ENCODE measurements around the gene WNK1. TPM values are rescaled to one million over a fixed set of nuclear protein-coding genes. Genes with fewer than 3 reads are reported as not detected.

The WNK1 gene
- total and polyA plus RNA-seq, 2 donors (not counting 3 experiments of a cell fraction or from before 2014, with no cell fraction given) = 46.3 to 108 TPM

- peak; percentile 72 for FAIRE-seq
- dilution Hi-C loops (cut with MboI; ENCODE audit: extremely low pct_ligation_motif_present, low sequenced_read_pairs) = no loop called here
- peak; percentile 76 for DNase-seq (ENCODE audit: low read depth, low spot score)
- peaks cover 3% of the 10 kb centered on the region for H4K20me1 ChIP-seq (replicated peaks; ENCODE audit: control insufficient read depth, extremely low read depth, insufficient read depth, low read length)
- no peaks in the 10 kb centered on the region for H3K36me3 ChIP-seq (ENCODE audit: control insufficient read depth in 2 of 2, extremely low read depth in 1 of 2, insufficient read depth in 2 of 2, low read length in 2 of 2)
- no peak overlapping the region for H3K9ac ChIP-seq (replicated peaks; ENCODE audit: extremely low read depth, insufficient read depth, low read length)
- peak overlapping the region; percentile 52 for H3K27ac ChIP-seq (ENCODE audit: insufficient read depth, low read depth, low read length)
- no peaks in the 10 kb centered on the region for H3K27me3 ChIP-seq (ENCODE audit: control insufficient read depth in 2 of 2, insufficient read depth in 2 of 2, low read length in 2 of 2)
- no peak overlapping the region for H2AFZ ChIP-seq (ENCODE audit: low read depth, low read length)
- no TSS peak for BruUV-seq (replicated peaks)
- CTCF ChIA-PET = interaction anchor here (0.9 to 1.4 kb wide), 2 partner anchors 42 to 282 kb away, joined by 3 read pairs; no protein-coding TSS in a partner anchor
- POLR2A ChIA-PET = interaction anchor here (0.5 kb wide), 1 partner anchor 57 kb away, joined by 7 read pairs; no protein-coding TSS in a partner anchor
- peaks cover 12% of the 10 kb centered on the region for H3K4me1 ChIP-seq (ENCODE audit: control insufficient read depth, extremely low read depth, insufficient read depth, low read length)
- peak overlapping the region; percentile 54 for H3K4me2 ChIP-seq (ENCODE audit: insufficient read depth, low read length)
- H3K4me3 ChIP-seq (replicated peaks in 1 of 3; ENCODE audit: insufficient read depth in 1 of 3, low read depth in 1 of 3, low read length in 3 of 3) = no peak overlapping the region
- no peaks in the 10 kb centered on the region for H3K9me3 ChIP-seq (replicated peaks; ENCODE audit: control insufficient read depth, insufficient read depth, low read length)
- H3K9me1 ChIP-seq (replicated peaks; ENCODE audit: control insufficient read depth, extremely low read depth, insufficient read depth, low read length) = no peaks in the 10 kb centered on the region
- H3K79me2 ChIP-seq (ENCODE audit: control insufficient read depth, insufficient read depth, low read length) = peaks cover 30% of the 10 kb centered on the region
- intact Hi-C loops (cut with micrococcal nuclease) = no loop called here
- TF ChIP-seq JUN (IDR thresholded peaks at IDR 0.05; ENCODE audit: borderline replicate concordance, insufficient read depth, insufficient read length, low read depth) = peak; percentile 41
- no peak for TF ChIP-seq GATA2 (IDR thresholded peaks at IDR 0.05; ENCODE audit: insufficient read depth, insufficient read length, low read depth, low read length)
- TF ChIP-seq FOS (IDR thresholded peaks at IDR 0.05; ENCODE audit: borderline replicate concordance, insufficient read depth, low read length) = peak; percentile 52
- TF ChIP-seq POLR2A (IDR thresholded peaks at IDR 0.05; ENCODE audit: low read depth, low read length) = no peak
Observed at GRCh38 chr12:851913-852312, 99.5 kb downstream of the WNK1 start.

GRCh38 chr12:852864-853263, 100.5 kb downstream of the WNK1 start:
- POLR2A ChIA-PET = no interaction called here
- H4K20me1 ChIP-seq (replicated peaks; ENCODE audit: control insufficient read depth, extremely low read depth, insufficient read depth, low read length) = peaks cover 3% of the 10 kb centered on the region
- peaks cover 30% of the 10 kb centered on the region for H3K79me2 ChIP-seq (ENCODE audit: control insufficient read depth, insufficient read depth, low read length)
- no peaks in the 10 kb centered on the region for H3K36me3 ChIP-seq (ENCODE audit: control insufficient read depth in 2 of 2, extremely low read depth in 1 of 2, insufficient read depth in 2 of 2, low read length in 2 of 2)
- dilution Hi-C loops (cut with MboI; ENCODE audit: extremely low pct_ligation_motif_present, low sequenced_read_pairs) (no loop called here), intact Hi-C loops (cut with micrococcal nuclease) (no loop called here)
- H3K27ac ChIP-seq (ENCODE audit: insufficient read depth, low read depth, low read length) = no peak overlapping the region
- no peaks in the 10 kb centered on the region for H3K9me1 ChIP-seq (replicated peaks; ENCODE audit: control insufficient read depth, extremely low read depth, insufficient read depth, low read length)
- peaks cover 12% of the 10 kb centered on the region for H3K4me1 ChIP-seq (ENCODE audit: control insufficient read depth, extremely low read depth, insufficient read depth, low read length)
- CTCF ChIA-PET = interaction anchor here (1.4 kb wide), 1 partner anchor 283 kb away, joined by 3 read pairs; no protein-coding TSS in a partner anchor
- TF ChIP-seq FOS (IDR thresholded peaks at IDR 0.05; ENCODE audit: borderline replicate concordance, insufficient read depth, low read length) (no peak), MYC (IDR thresholded peaks at IDR 0.05; ENCODE audit: low read depth, low read length) (no peak), POLR2A (IDR thresholded peaks at IDR 0.05; ENCODE audit: low read depth, low read length) (no peak), MAX (IDR thresholded peaks at IDR 0.05; ENCODE audit: insufficient read depth, insufficient read length) (no peak), GATA2 (IDR thresholded peaks at IDR 0.05; ENCODE audit: insufficient read depth, insufficient read length, low read depth, low read length) (no peak), JUN (IDR thresholded peaks at IDR 0.05; ENCODE audit: borderline replicate concordance, insufficient read depth, insufficient read length, low read depth) (no peak), POLR2AphosphoS5 (IDR thresholded peaks at IDR 0.05; ENCODE audit: insufficient read depth, low read depth, low read length) (no peak), EZH2 (IDR thresholded peaks at IDR 0.05; ENCODE audit: borderline replicate concordance, low read depth, low read length, severe bottlenecking) (no peak), CTCF (IDR thresholded peaks at IDR 0.05; ENCODE audit: extremely low read depth in 1 of 2, insufficient read depth in 1 of 2, low read depth in 1 of 2, low read length in 2 of 2) (no peak)
- no peaks in the 10 kb centered on the region for H3K9me3 ChIP-seq (replicated peaks; ENCODE audit: control insufficient read depth, insufficient read depth, low read length)
- no peak overlapping the region for H3K4me2 ChIP-seq (ENCODE audit: insufficient read depth, low read length)
- FAIRE-seq = no peak
- no peak overlapping the region for H3K4me3 ChIP-seq (replicated peaks in 1 of 3; ENCODE audit: insufficient read depth in 1 of 3, low read depth in 1 of 3, low read length in 3 of 3)
- no peak overlapping the region for H3K9ac ChIP-seq (replicated peaks; ENCODE audit: extremely low read depth, insufficient read depth, low read length)
- no peak for DNase-seq (ENCODE audit: low read depth, low spot score)
- BruUV-seq (replicated peaks) = no TSS peak
- H3K27me3 ChIP-seq (ENCODE audit: control insufficient read depth in 2 of 2, insufficient read depth in 2 of 2, low read length in 2 of 2) = no peaks in the 10 kb centered on the region
- H2AFZ ChIP-seq (ENCODE audit: low read depth, low read length) = no peak overlapping the region

Data from endothelial cell of umbilical vein (primary cell).